H1 (cell line): ENCODE data around the gene TFCP2L1. TPM values are rescaled to one million over a fixed set of nuclear protein-coding genes. Genes with fewer than 3 reads are reported as not detected.

Experiments
- CTCF ChIA-PET: fragments of 300-600 bp; sonication (Branson Sonifier 250); formaldehyde crosslinking; loops from one replicate; lab custom pipeline; 2021; ENCODE audit not compliant: partially characterized antibody; lab: Charles Lee
- POLR2A ChIA-PET: fragments of 300-600 bp; sonication (Branson Sonifier 250); formaldehyde crosslinking; loops from one replicate; lab custom pipeline; 2021; ENCODE audit warnings: inconsistent platforms; ENCODE audit not compliant: partially characterized antibody; lab: Charles Lee
- DNase-seq, 2 experiments: peaks; one replicate each; pipeline versions ENCODE4 v3.0.0 to v3.0.0-alpha.2; 2010 to 2022; ENCODE audit warnings: low spot score in 2 of 2, low read depth in 1 of 2, mixed read lengths in 1 of 2
- FAIRE-seq: peaks from 2 replicates; lab custom pipeline; 2011; peaks lifted over from hg19 to GRCh38; lab: Jason Lieb, UNC
- H2AFZ ChIP-seq: 2 replicates; pipeline ENCODE4 v1.8.1; 2012; ENCODE audit warnings: low read length, inconsistent platforms
- H2AK5ac ChIP-seq: 2 replicates; pipeline ENCODE4 v1.6.1; 2013; ENCODE audit warnings: low read depth, low read length
- H2BK120ac ChIP-seq: replicated peaks from 2 replicates; pipeline ENCODE3; 2013; ENCODE audit warnings: low read depth, low read length, inconsistent platforms
- H2BK12ac ChIP-seq: 2 replicates; pipeline ENCODE4 v1.6.1; 2013; ENCODE audit warnings: low read depth, low read length
- H2BK15ac ChIP-seq: 2 replicates; pipeline ENCODE4 v1.6.1; 2013; ENCODE audit warnings: low read length
- H2BK20ac ChIP-seq: 2 replicates; pipeline ENCODE4 v1.6.1; 2013; ENCODE audit warnings: low read length
- H2BK5ac ChIP-seq: 2 replicates; pipeline ENCODE4 v1.6.1; 2013; ENCODE audit warnings: low read depth, low read length
- H3K14ac ChIP-seq: 2 replicates; pipeline ENCODE4 v1.6.1; 2013; ENCODE audit warnings: inconsistent platforms; ENCODE audit not compliant: insufficient read length
- H3K18ac ChIP-seq: 2 replicates; pipeline ENCODE4 v1.6.1; 2013; ENCODE audit warnings: low read length; ENCODE audit errors: extremely low read depth
- H3K23ac ChIP-seq: 2 replicates; pipeline ENCODE4 v1.6.1; 2013; ENCODE audit warnings: inconsistent platforms; ENCODE audit not compliant: insufficient read length
- H3K23me2 ChIP-seq: 2 replicates; pipeline ENCODE4 v1.6.1; 2013; ENCODE audit warnings: low read depth, low read length
- H3K27ac ChIP-seq: 2 replicates; pipeline ENCODE4 v1.6.1; 2011; ENCODE audit warnings: low read depth, low read length, inconsistent platforms
- H3K27me3 ChIP-seq, 4 experiments: replicated peaks in 1 of 4; 1 replicate in 1 of 4; 2 replicates in 3 of 4; pipeline versions ENCODE4 v1.6.1 to v1.8.1; 2011 to 2013; ENCODE audit warnings: low read length in 3 of 4, mild to moderate bottlenecking in 3 of 4, inconsistent platforms in 2 of 4, mixed read lengths in 2 of 4, moderate library complexity in 1 of 4; ENCODE audit not compliant: control insufficient read depth in 3 of 4, insufficient read depth in 3 of 4; ENCODE audit errors: extremely low read depth in 1 of 4
- H3K36me3 ChIP-seq, 4 experiments: 2 replicates each; pipeline versions ENCODE4 v1.6.1 to v1.8.1; 2011 to 2013; ENCODE audit warnings: mild to moderate bottlenecking in 4 of 4, low read length in 3 of 4, moderate library complexity in 2 of 4, control low read depth in 1 of 4, inconsistent platforms in 1 of 4; ENCODE audit not compliant: insufficient read depth in 4 of 4, control insufficient read depth in 2 of 4
- H3K4ac ChIP-seq: replicated peaks from 2 replicates; pipeline ENCODE3; 2013; ENCODE audit warnings: low read length, low read depth, mixed read lengths, inconsistent platforms; ENCODE audit not compliant: insufficient read length
- H3K4me1 ChIP-seq, 4 experiments: replicated peaks in 1 of 4; 1 replicate in 1 of 4; 2 replicates in 3 of 4; pipeline versions ENCODE4 v1.6.1 to v1.8.1; 2011 to 2013; ENCODE audit warnings: low read length in 3 of 4, inconsistent platforms in 2 of 4, mixed read lengths in 1 of 4; ENCODE audit not compliant: insufficient read depth in 4 of 4, control insufficient read depth in 3 of 4
- H3K4me2 ChIP-seq, 2 experiments: 2 replicates each; pipeline versions ENCODE4 v1.6.1 to v1.8.1; 2011 to 2013; ENCODE audit warnings: low read depth in 2 of 2, low read length in 2 of 2, control low read depth in 1 of 2, inconsistent platforms in 1 of 2, mild to moderate bottlenecking in 1 of 2; ENCODE audit not compliant: insufficient read depth in 1 of 2
- H3K4me3 ChIP-seq, 4 experiments: fragments of 200-600, 300-600 bp in 1 of 4; sonication (generic), shearing (Covaris generic), sonication (Bioruptor Twin) in 1 of 4; 2 replicates each; pipeline versions ENCODE4 v1.5.1 to v1.8.1; 2011 to 2016; ENCODE audit warnings: low read length in 4 of 4, low read depth in 3 of 4, control low read depth in 2 of 4, inconsistent platforms in 2 of 4, mild to moderate bottlenecking in 2 of 4, mixed read lengths in 1 of 4, moderate library complexity in 1 of 4; ENCODE audit not compliant: insufficient read depth in 2 of 4; ENCODE audit errors: extremely low read depth in 1 of 4
- H3K56ac ChIP-seq: replicated peaks from 2 replicates; pipeline ENCODE3; 2013; ENCODE audit warnings: low read depth, mild to moderate bottlenecking, mixed read lengths, low read length, inconsistent platforms; ENCODE audit not compliant: insufficient read length
- H3K79me1 ChIP-seq: 2 replicates; pipeline ENCODE4 v1.6.1; 2013; ENCODE audit warnings: low read depth, low read length, control low read depth
- H3K79me2 ChIP-seq, 2 experiments: 2 replicates each; pipeline versions ENCODE4 v1.6.1 to v1.8.1; 2012 to 2013; ENCODE audit warnings: low read length in 2 of 2, mild to moderate bottlenecking in 2 of 2, inconsistent platforms in 1 of 2; ENCODE audit not compliant: insufficient read depth in 2 of 2, control insufficient read depth in 1 of 2
- H3K9ac ChIP-seq, 4 experiments: replicated peaks in 1 of 4; 1 replicate in 1 of 4; 2 replicates in 3 of 4; pipeline versions ENCODE4 v1.6.1 to v1.8.1; 2011 to 2013; ENCODE audit warnings: low read depth in 3 of 4, low read length in 3 of 4, control low read depth in 2 of 4, mild to moderate bottlenecking in 2 of 4, moderate library complexity in 2 of 4, inconsistent platforms in 1 of 4; ENCODE audit errors: extremely low read depth in 1 of 4
- H3K9me3 ChIP-seq, 2 experiments: 2 replicates each; pipeline versions ENCODE4 v1.6.1 to v1.8.1; 2012 to 2013; ENCODE audit warnings: mild to moderate bottlenecking in 2 of 2, moderate library complexity in 2 of 2, control low read depth in 1 of 2, inconsistent platforms in 1 of 2, low read depth in 1 of 2, low read length in 1 of 2, mixed read lengths in 1 of 2; ENCODE audit not compliant: insufficient read depth in 2 of 2
- H4K20me1 ChIP-seq, 2 experiments: replicated peaks in 1 of 2; 2 replicates each; pipeline versions ENCODE3 to v1.8.1; 2011 to 2013; ENCODE audit warnings: inconsistent platforms in 2 of 2, low read length in 2 of 2, mild to moderate bottlenecking in 1 of 2; ENCODE audit not compliant: insufficient read depth in 2 of 2, control insufficient read depth in 1 of 2
- H4K5ac ChIP-seq: 2 replicates; pipeline ENCODE4 v1.6.1; 2013; ENCODE audit warnings: low read length, low read depth, mixed read lengths, inconsistent platforms; ENCODE audit not compliant: insufficient read length
- H4K8ac ChIP-seq: 2 replicates; pipeline ENCODE4 v1.8.0; 2013; ENCODE audit warnings: mild to moderate bottlenecking, moderate library complexity, low read length, inconsistent platforms; ENCODE audit not compliant: insufficient read depth; ENCODE audit errors: extremely low read depth
- H4K91ac ChIP-seq: replicated peaks from 2 replicates; pipeline ENCODE3; 2013; ENCODE audit warnings: low read length, mixed read lengths, inconsistent platforms; ENCODE audit not compliant: insufficient read length
- ASH2L ChIP-seq: fragments of 200-600, 300-600 bp; sonication (generic); IDR thresholded peaks from one replicate; pipeline ENCODE4 v1.7.1; 2017; ENCODE audit warnings: low read length
- CHD1 ChIP-seq: IDR thresholded peaks from 2 replicates; pipeline ENCODE4 v1.6.1; 2012; ENCODE audit warnings: low read depth, low read length, improper control_type of control experiment
- JUN ChIP-seq: IDR thresholded peaks from 2 replicates; pipeline ENCODE4 v1.6.1; 2011; ENCODE audit warnings: low read depth, mild to moderate bottlenecking, improper control_type of control experiment, low read length
- KDM4A ChIP-seq: IDR thresholded peaks from one replicate; pipeline ENCODE4 v1.7.1; 2012; ENCODE audit warnings: low read depth, mild to moderate bottlenecking, moderate library complexity, low read length, inconsistent platforms; ENCODE audit not compliant: severe bottlenecking
- MAFK ChIP-seq: IDR thresholded peaks from 2 replicates; pipeline ENCODE4 v1.6.1; 2012; ENCODE audit warnings: low read depth, mild to moderate bottlenecking, improper control_type of control experiment, low read length
- POLR2AphosphoS5 ChIP-seq: IDR thresholded peaks from 2 replicates; pipeline ENCODE4 v1.6.1; 2011; ENCODE audit warnings: low read depth, low read length
- RFX5 ChIP-seq: IDR thresholded peaks from 2 replicates; pipeline ENCODE4 v1.6.1; 2011; ENCODE audit warnings: low read depth, low read length, improper control_type of control experiment, borderline replicate concordance
- RNF2 ChIP-seq: fragments of 200-900, 300-1000 bp; sonication (generic); IDR thresholded peaks from 2 replicates; pipeline ENCODE4 v1.7.1; 2016; ENCODE audit warnings: borderline replicate concordance, low read depth, mild to moderate bottlenecking, antibody characterized with exemption, low read length; ENCODE audit not compliant: poor library complexity, severe bottlenecking; ENCODE audit errors: missing control alignments
- SIRT6 ChIP-seq: IDR thresholded peaks from one replicate; pipeline ENCODE4 v1.7.1; 2012; ENCODE audit warnings: low read length, inconsistent platforms
- SIX5 ChIP-seq: IDR thresholded peaks from 2 replicates; pipeline ENCODE4 v1.6.1; 2011; ENCODE audit warnings: mild to moderate bottlenecking, low read depth, low read length
- TAF1 ChIP-seq: IDR thresholded peaks from 2 replicates; pipeline ENCODE4 v1.6.1; 2011; ENCODE audit warnings: mild to moderate bottlenecking, low read depth, low read length
- TEAD4 ChIP-seq: IDR thresholded peaks from 2 replicates; pipeline ENCODE4 v1.6.1; 2012; ENCODE audit warnings: low read depth, low read length, inconsistent platforms, mixed read lengths
- ZNF274 ChIP-seq: IDR thresholded peaks from 2 replicates; pipeline ENCODE4 v1.7.0; 2012; ENCODE audit warnings: low read length, borderline replicate concordance; ENCODE audit errors: extremely low read depth
- WGBS, 2 experiments: shearing (Covaris generic) in 1 of 2; methylation state at CpG; one replicate each; pipeline versions ENCODE4 v1.1.6 to v1.1.7; 2013 to 2015; ENCODE audit warnings: low lambda C conversion rate in 2 of 2, mixed read lengths in 2 of 2, inconsistent platforms in 1 of 2, low coverage in 1 of 2, missing lambda C conversion rate in 1 of 2; ENCODE audit not compliant: insufficient replicate concordance in 2 of 2, insufficient coverage in 1 of 2, insufficient read length in 1 of 2; ENCODE audit errors: extremely low coverage in 1 of 2, missing lambda C conversion rate in 1 of 2; 5-methylcytosine and 5-hydroxymethylcytosine counted together
- polyA plus RNA-seq, 7 experiments: library from polyadenylated mRNA; depleted of rRNA in 3 of 7; stranded (reverse) in 5 of 7; unstranded in 2 of 7; fragments of >200 nt in 5 of 7; fragments of 200-250 nt in 2 of 7; gene quantifications; 1 replicate in 5 of 7; 2 replicates in 1 of 7; 4 replicates in 1 of 7; pipeline versions ENCODE4 v1.2.1 to v1.2.3, GENCODE V29; 2011 to 2013; ENCODE audit warnings: missing spikeins in 2 of 7, mixed read lengths in 2 of 7
- total RNA-seq: library from RNA; stranded (reverse); fragmentation: NEBNext Ultra II Directional; extraction: Animal tissue kit (Norgen Biotek cat#: 25700); gene quantifications from 2 replicates; pipeline ENCODE4 v1.2.1, GENCODE V29; 2021

TFCP2L1 gene
- total and polyA plus RNA-seq, 2 of the 8 experiments (the other 6 are each of a cell fraction or from before 2014, with no cell fraction given): 1.5 to 3.8 TPM

- Histone ChIP-seq H3K14ac (no peak overlapping the region), H3K79me1 (no peaks in the 10 kb centered on the region), H3K79me2 (no peaks in the 10 kb centered on the region), H3K4me1 (peaks cover 0 to 7% (median 5%) of the 10 kb centered on the region in 4 experiments; a peak in 2 of 7 replicates), H3K27ac (no peak overlapping the region), H2AK5ac (no peak overlapping the region), H3K4me2 (no peak overlapping the region), H3K27me3 (no peaks in the 10 kb centered on the region; a peak in 1 of 7 replicates), H4K8ac (no peak overlapping the region), H2BK20ac (no peak overlapping the region), H2BK15ac (no peak overlapping the region), H4K20me1 (no peaks in the 10 kb centered on the region), H3K36me3 (no peaks in the 10 kb centered on the region), H3K4me3 (no peak overlapping the region), H3K56ac (no peak overlapping the region), H3K23ac (no peak overlapping the region), H2AFZ (no peak overlapping the region), H3K9ac (no peak overlapping the region), H4K5ac (no peak overlapping the region), H3K23me2 (no peaks in the 10 kb centered on the region), H2BK12ac (no peak overlapping the region), H3K9me3 (no peaks in the 10 kb centered on the region), H2BK5ac (no peak overlapping the region), H3K4ac (no peak overlapping the region), H4K91ac (no peak overlapping the region), H3K18ac (no peak overlapping the region), H2BK120ac (no peak overlapping the region)
- POLR2A ChIA-PET: no interaction called here
- WGBS, 2 experiments: 90% methylated on average over 24 of the region's 25 CpGs; no CpG with 5 or more reads in 1 of the 2 experiments
- DNase-seq (no peak), FAIRE-seq (no peak)
- CTCF ChIA-PET: interaction anchor here (0.9 kb wide), 1 partner anchor 106 kb away, joined by 3 read pairs; no protein-coding TSS in a partner anchor
- no peak for TF ChIP-seq JUN
- TF ChIP-seq RNF2: no peak
- no peak for TF ChIP-seq SIX5
- TF ChIP-seq POLR2AphosphoS5: no peak
- TF ChIP-seq RFX5: no peak
- TF ChIP-seq CHD1: no peak
- no peak for TF ChIP-seq KDM4A
- TF ChIP-seq MAFK: no peak
- TF ChIP-seq SIRT6: no peak
- TF ChIP-seq ZNF274: no peak
- TF ChIP-seq TEAD4: no peak
- no peak for TF ChIP-seq ASH2L
- TF ChIP-seq TAF1: no peak
Measured at GRCh38 chr2:121191191-121192170, 93.5 kb downstream of the TFCP2L1 start.
